ENCODE results near the gene HID1.

The HID1 gene

GRCh38 chr17:75012096-75012345 is 39.5 kb upstream of the HID1 start:
- TF ChIP-seq ZNF70 (CRISPR knock-in tag; IDR thresholded peaks at IDR 0.05): no peak
- no peak for TF ChIP-seq ISL1 (CRISPR knock-in tag; IDR thresholded peaks at IDR 0.05)
- TF ChIP-seq ZNF565 (CRISPR knock-in tag; conservative IDR thresholded peaks at IDR 0.05; ENCODE audit: low read depth): no peak
- TF ChIP-seq OSR1 (CRISPR knock-in tag; IDR thresholded peaks at IDR 0.05): no peak
- no peak for TF ChIP-seq RARB (CRISPR knock-in tag; IDR thresholded peaks at IDR 0.05)
- TF ChIP-seq PATZ1 (CRISPR knock-in tag; IDR thresholded peaks at IDR 0.05; ENCODE audit: borderline replicate concordance): no peak
- TF ChIP-seq PPARA (CRISPR knock-in tag; IDR thresholded peaks at IDR 0.05; ENCODE audit: borderline replicate concordance): no peak
- TF ChIP-seq, protein P1, sequence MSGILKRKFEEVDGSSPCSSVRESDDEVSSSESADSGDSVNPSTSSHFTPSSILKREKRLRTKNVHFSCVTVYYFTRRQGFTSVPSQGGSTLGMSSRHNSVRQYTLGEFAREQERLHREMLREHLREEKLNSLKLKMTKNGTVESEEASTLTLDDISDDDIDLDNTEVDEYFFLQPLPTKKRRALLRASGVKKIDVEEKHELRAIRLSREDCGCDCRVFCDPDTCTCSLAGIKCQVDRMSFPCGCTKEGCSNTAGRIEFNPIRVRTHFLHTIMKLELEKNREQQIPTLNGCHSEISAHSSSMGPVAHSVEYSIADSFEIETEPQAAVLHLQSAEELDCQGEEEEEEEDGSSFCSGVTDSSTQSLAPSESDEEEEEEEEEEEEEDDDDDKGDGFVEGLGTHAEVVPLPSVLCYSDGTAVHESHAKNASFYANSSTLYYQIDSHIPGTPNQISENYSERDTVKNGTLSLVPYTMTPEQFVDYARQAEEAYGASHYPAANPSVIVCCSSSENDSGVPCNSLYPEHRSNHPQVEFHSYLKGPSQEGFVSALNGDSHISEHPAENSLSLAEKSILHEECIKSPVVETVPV (CRISPR knock-in tag; IDR thresholded peaks at IDR 0.05): no peak
- TF ChIP-seq GLIS3 (CRISPR knock-in tag; IDR thresholded peaks at IDR 0.05): no peak
- no peak for TF ChIP-seq TOX (CRISPR knock-in tag; IDR thresholded peaks at IDR 0.05; ENCODE audit: borderline replicate concordance)
- TF ChIP-seq ZC3H10 (CRISPR knock-in tag; IDR thresholded peaks at IDR 0.05): no peak
- no peak for TF ChIP-seq TSHZ2 (CRISPR knock-in tag; IDR thresholded peaks at IDR 0.05)
- no peak for TF ChIP-seq ZFP3 (CRISPR knock-in tag; IDR thresholded peaks at IDR 0.05)
- no peak for TF ChIP-seq ZNF8 (CRISPR knock-in tag; IDR thresholded peaks at IDR 0.05)
- TF ChIP-seq TCF4 (CRISPR knock-in tag; IDR thresholded peaks at IDR 0.05; ENCODE audit: borderline replicate concordance): no peak
- no peak for TF ChIP-seq BACH2 (CRISPR knock-in tag; IDR thresholded peaks at IDR 0.05; ENCODE audit: borderline replicate concordance)
- no peak for ATAC-seq

DNA sequence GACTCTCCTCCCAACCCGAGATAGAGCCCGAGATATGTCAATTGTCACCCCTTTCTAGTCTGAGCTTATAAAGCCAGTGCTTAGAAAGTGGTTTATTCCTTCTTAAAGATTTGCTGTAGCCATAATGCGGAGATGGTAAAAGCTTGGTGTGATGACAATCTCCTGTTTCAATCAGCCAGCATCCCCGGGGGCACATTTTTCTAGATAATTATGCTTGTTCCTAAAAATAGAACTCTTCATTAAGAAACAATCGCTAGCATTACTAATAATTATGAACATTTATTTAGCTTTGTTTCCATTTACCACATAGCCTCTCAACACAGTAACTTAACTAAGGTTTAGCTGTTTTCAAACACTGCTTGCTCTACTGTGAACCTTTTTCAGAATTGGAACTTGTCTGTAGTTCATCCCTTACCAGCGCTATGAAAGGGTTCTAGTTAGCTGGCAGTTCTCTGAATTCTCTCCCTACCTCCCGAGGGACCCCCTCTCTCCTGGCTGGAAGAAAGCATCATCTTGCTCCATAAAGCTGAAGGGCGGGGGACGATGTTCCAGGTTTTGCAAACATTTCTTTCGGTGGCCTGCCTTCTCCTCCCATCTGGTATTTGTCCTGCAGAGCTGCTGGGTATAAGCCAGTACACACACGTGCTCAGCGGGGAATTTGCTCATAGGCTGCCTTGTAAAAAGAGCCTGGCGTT is 39.0 kb upstream of the HID1 start:
- ATAC-seq: peak; percentile 53
- peak; percentile 56 for TF ChIP-seq TCF4 (CRISPR knock-in tag; IDR thresholded peaks at IDR 0.05; ENCODE audit: borderline replicate concordance)
- TF ChIP-seq OSR1 (CRISPR knock-in tag; IDR thresholded peaks at IDR 0.05): no peak

DNA sequence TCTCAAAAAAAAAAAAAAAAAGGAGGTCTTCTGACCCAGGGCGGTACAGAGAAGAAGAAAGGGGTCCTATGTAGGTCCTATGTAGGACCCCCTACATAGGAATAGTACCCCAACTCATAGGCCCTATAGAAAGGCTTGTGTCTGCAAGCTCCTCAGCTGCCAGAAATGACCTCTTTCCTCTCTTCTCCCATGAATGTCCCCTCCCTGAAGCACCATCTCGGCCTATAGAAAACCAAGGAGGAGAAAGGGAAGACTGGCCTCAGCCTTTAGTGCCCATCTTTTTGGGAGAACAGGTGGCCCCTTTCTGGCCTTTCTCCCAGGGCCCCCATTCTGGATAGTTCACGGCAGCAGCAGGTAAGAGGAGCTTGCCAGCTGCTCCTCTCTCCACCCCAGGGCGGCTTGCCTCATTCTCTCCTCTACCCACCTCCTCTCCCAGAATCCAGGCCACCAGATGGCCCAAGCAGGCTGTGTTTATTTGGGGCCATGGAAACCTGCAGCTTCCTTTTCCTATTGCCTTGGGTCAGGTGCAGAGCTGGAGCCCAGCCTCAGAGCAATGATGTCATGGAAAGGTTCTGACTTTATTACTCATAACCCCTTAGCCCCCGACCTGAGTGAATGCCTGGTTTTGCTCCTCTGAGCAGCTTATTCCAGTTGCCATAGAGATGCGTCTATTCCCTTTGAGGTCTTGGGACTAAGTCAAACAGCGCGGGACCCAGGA is 38.3 kb upstream of the HID1 start:
- TF ChIP-seq TSHZ2 (CRISPR knock-in tag; IDR thresholded peaks at IDR 0.05) (peak; percentile 39; the same call in 1 of the 2 replicates), BACH2 (CRISPR knock-in tag; IDR thresholded peaks at IDR 0.05; ENCODE audit: borderline replicate concordance) (no peak), ZFP3 (CRISPR knock-in tag; IDR thresholded peaks at IDR 0.05) (no peak), ZC3H10 (CRISPR knock-in tag; IDR thresholded peaks at IDR 0.05) (no peak), ZNF8 (CRISPR knock-in tag; IDR thresholded peaks at IDR 0.05) (no peak), TOX (CRISPR knock-in tag; IDR thresholded peaks at IDR 0.05; ENCODE audit: borderline replicate concordance) (no peak), ZNF565 (CRISPR knock-in tag; conservative IDR thresholded peaks at IDR 0.05; ENCODE audit: low read depth) (no peak), SNAI2 (CRISPR knock-in tag; IDR thresholded peaks at IDR 0.05) (0 out of 2 replicates have a peak, but pooled peaks have one; percentile 23), ISL1 (CRISPR knock-in tag; IDR thresholded peaks at IDR 0.05) (no peak), TCF4 (CRISPR knock-in tag; IDR thresholded peaks at IDR 0.05; ENCODE audit: borderline replicate concordance) (peak; percentile 85), GLIS3 (CRISPR knock-in tag; IDR thresholded peaks at IDR 0.05) (no peak), RARB (CRISPR knock-in tag; IDR thresholded peaks at IDR 0.05) (no peak), PPARA (CRISPR knock-in tag; IDR thresholded peaks at IDR 0.05; ENCODE audit: borderline replicate concordance) (no peak)
- ATAC-seq: peak; percentile 3; the same call in 2 of the 3 replicates

Data from SK-N-SH treated with all-trans-retinoic acid at 6 μM for 48 hours (cell line).